Liver (tissue), 3 donors: ENCODE results near the gene ADGRV1.

Experiments used
- ATF3 ChIP-seq: IDR thresholded peaks from 2 replicates; pipeline ENCODE4 v1.6.1; 2016; ENCODE audit warnings: antibody characterized with exemption
- CTCF ChIP-seq: fragments of 150-350 bp; IDR thresholded peaks from 2 replicates; pipeline ENCODE4 v1.5.1; 2017; ENCODE audit warnings: improper control_type of control experiment, low read depth, low read length; ENCODE audit not compliant: missing input control
- EGR1 ChIP-seq, 2 donors: IDR thresholded peaks; 2 replicates each; pipeline ENCODE4 v1.6.1; 2016 to 2018; ENCODE audit warnings: antibody characterized with exemption in 2 of 2, low read depth in 2 of 2
- GABPA ChIP-seq, 2 donors: IDR thresholded peaks in 1 of 2; conservative IDR thresholded peaks in 1 of 2; 2 replicates each; pipeline ENCODE4 v1.6.1; 2016; ENCODE audit warnings: antibody characterized with exemption in 2 of 2, mild to moderate bottlenecking in 1 of 2, moderate library complexity in 1 of 2
- HNF4G ChIP-seq: IDR thresholded peaks from 2 replicates; pipeline ENCODE4 v1.6.1; 2016; ENCODE audit warnings: antibody characterized with exemption
- JUND ChIP-seq, 2 donors: IDR thresholded peaks; 2 replicates each; pipeline ENCODE4 v1.6.1; 2016; ENCODE audit warnings: antibody characterized with exemption in 2 of 2
- RAD21 ChIP-seq, 2 donors: IDR thresholded peaks; 2 replicates each; pipeline ENCODE4 v1.6.1; 2016; ENCODE audit warnings: antibody characterized with exemption in 2 of 2, mild to moderate bottlenecking in 2 of 2
- REST ChIP-seq: IDR thresholded peaks from 2 replicates; pipeline ENCODE4 v1.6.1; 2016; ENCODE audit warnings: antibody characterized with exemption, mild to moderate bottlenecking
- SP1 ChIP-seq: IDR thresholded peaks from 2 replicates; pipeline ENCODE4 v1.6.1; 2018; ENCODE audit warnings: antibody characterized with exemption, mild to moderate bottlenecking
- TAF1 ChIP-seq: conservative IDR thresholded peaks from 2 replicates; pipeline ENCODE4 v1.6.1; 2016; ENCODE audit warnings: antibody characterized with exemption, mild to moderate bottlenecking
- YY1 ChIP-seq: IDR thresholded peaks from 2 replicates; pipeline ENCODE4 v1.6.1; 2016; ENCODE audit warnings: antibody characterized with exemption, mild to moderate bottlenecking
- ZBTB33 ChIP-seq: IDR thresholded peaks from 2 replicates; pipeline ENCODE4 v1.6.1; 2016; ENCODE audit warnings: antibody characterized with exemption
- TF ChIP-seq, protein P1 (sequence below): IDR thresholded peaks from 2 replicates; pipeline ENCODE4 v1.6.1; 2016; ENCODE audit warnings: antibody characterized with exemption
- donor health status: healthy.
- donor health status: healthy.

DNA sequence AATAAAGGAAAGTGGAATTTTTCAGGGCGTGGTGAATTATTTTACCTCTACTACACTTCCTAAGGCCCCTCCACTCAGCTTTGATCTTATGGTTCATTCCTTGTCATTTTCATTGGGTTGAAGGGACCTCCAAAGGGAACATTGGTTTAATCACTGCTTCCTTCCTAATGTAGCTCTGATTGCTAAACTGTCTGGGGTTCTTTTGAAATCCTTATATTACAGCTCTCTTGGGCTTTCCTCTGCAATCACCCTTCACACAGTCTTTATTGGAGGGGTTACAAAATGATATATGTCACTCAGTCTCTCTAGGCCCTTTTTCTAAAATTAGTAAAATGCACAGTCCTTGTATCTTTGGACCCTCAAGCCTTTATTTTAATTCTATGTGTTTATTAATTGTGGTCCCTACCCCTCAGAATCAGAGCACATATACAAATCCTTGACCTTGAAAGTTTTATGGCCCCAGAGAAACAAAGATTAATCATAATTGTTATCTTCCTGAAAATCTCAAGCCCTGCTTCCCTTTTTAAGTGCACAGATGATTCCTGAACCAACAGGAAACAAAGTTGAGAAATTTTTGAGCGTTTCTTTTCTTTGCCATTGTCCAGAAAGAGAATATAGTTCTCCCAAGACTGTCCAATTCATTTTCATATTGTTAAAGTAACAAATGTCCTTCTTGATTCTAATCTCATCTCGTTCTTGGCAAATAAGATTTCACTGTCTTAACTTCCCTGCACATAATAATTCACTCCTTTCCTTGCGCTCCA lies 494.6 kb downstream of the ADGRV1 start:
- TF ChIP-seq CTCF (no peak), JUND (IDR thresholded peaks at IDR 0.05) (no peak), ZBTB33 (no peak), ATF3 (no peak), REST (no peak), GABPA (IDR thresholded peaks at IDR 0.05 in 1 of 2, conservative IDR thresholded peaks at IDR 0.05 in 1 of 2) (no peak), YY1 (no peak), SP1 (no peak), TAF1 (no peak), EGR1 (IDR thresholded peaks at IDR 0.05; ENCODE audit: low read depth in 2 of 2) (no peak), RAD21 (IDR thresholded peaks at IDR 0.05) (no peak), HNF4G (no peak)
- TF ChIP-seq, protein P1, sequence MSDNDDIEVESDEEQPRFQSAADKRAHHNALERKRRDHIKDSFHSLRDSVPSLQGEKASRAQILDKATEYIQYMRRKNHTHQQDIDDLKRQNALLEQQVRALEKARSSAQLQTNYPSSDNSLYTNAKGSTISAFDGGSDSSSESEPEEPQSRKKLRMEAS, result no peak
